Measurements from ENCODE around the gene PTH2.

The PTH2 gene

GRCh38 chr19:49403404-49404187 lies 19.6 kb downstream of the PTH2 start:
- H3K4me3 ChIP-seq (replicated peaks; ENCODE audit: low read depth, low read length), result no peak overlapping the region
- peak; percentile 64 for DNase-seq (ENCODE audit: extremely low read depth, insufficient read length)
- TF ChIP-seq CTCF (IDR thresholded peaks at IDR 0.05; ENCODE audit: insufficient read depth, low read length, poor library complexity, severe bottlenecking), result no peak
- no peaks in the 10 kb centered on the region for H3K36me3 ChIP-seq (ENCODE audit: control insufficient read depth, insufficient read depth, low read length)
- no peaks in the 10 kb centered on the region for H3K27me3 ChIP-seq (replicated peaks; ENCODE audit: control insufficient read depth, insufficient read depth, low read length)

GRCh38 chr19:49400029-49400428 lies 23.2 kb downstream of the PTH2 start:
- H3K4me3 ChIP-seq (replicated peaks; ENCODE audit: low read depth, low read length), result no peak overlapping the region
- no peaks in the 10 kb centered on the region for H3K36me3 ChIP-seq (ENCODE audit: control insufficient read depth, insufficient read depth, low read length)
- no peak for DNase-seq (ENCODE audit: extremely low read depth, insufficient read length)
- TF ChIP-seq CTCF (IDR thresholded peaks at IDR 0.05; ENCODE audit: insufficient read depth, low read length, poor library complexity, severe bottlenecking), result no peak
- H3K27me3 ChIP-seq (replicated peaks; ENCODE audit: control insufficient read depth, insufficient read depth, low read length), result no peaks in the 10 kb centered on the region

- no peak for DNase-seq (ENCODE audit: extremely low read depth, insufficient read length)
- Histone ChIP-seq H3K36me3 (ENCODE audit: control insufficient read depth, insufficient read depth, low read length) (no peaks in the 10 kb centered on the region), H3K4me3 (replicated peaks; ENCODE audit: low read depth, low read length) (no peak overlapping the region), H3K27me3 (replicated peaks; ENCODE audit: control insufficient read depth, insufficient read depth, low read length) (no peaks in the 10 kb centered on the region)
- no peak for TF ChIP-seq CTCF (IDR thresholded peaks at IDR 0.05; ENCODE audit: insufficient read depth, low read length, poor library complexity, severe bottlenecking)
These were observed 24.3 kb downstream of the PTH2 start for GRCh38 chr19:49398931-49399330.

- DNase-seq (ENCODE audit: extremely low read depth, insufficient read length), result no peak
- no peak for TF ChIP-seq CTCF (IDR thresholded peaks at IDR 0.05; ENCODE audit: insufficient read depth, low read length, poor library complexity, severe bottlenecking)
- H3K4me3 ChIP-seq (replicated peaks; ENCODE audit: low read depth, low read length), result no peak overlapping the region
- no peaks in the 10 kb centered on the region for H3K27me3 ChIP-seq (replicated peaks; ENCODE audit: control insufficient read depth, insufficient read depth, low read length)
- H3K36me3 ChIP-seq (ENCODE audit: control insufficient read depth, insufficient read depth, low read length), result no peaks in the 10 kb centered on the region
These were observed 25.1 kb downstream of the PTH2 start for GRCh38 chr19:49398001-49398615.

GRCh38 chr19:49396738-49397505 lies 26.3 kb downstream of the PTH2 start:
- no peaks in the 10 kb centered on the region for H3K27me3 ChIP-seq (replicated peaks; ENCODE audit: control insufficient read depth, insufficient read depth, low read length)
- DNase-seq (ENCODE audit: extremely low read depth, insufficient read length), result no peak

More at GRCh38 chr19:49396738-49397505, 26.3 kb downstream of the PTH2 start:
- no peak overlapping the region for H3K4me3 ChIP-seq (replicated peaks; ENCODE audit: low read depth, low read length)
- no peak for TF ChIP-seq CTCF (IDR thresholded peaks at IDR 0.05; ENCODE audit: insufficient read depth, low read length, poor library complexity, severe bottlenecking)
- no peaks in the 10 kb centered on the region for H3K36me3 ChIP-seq (ENCODE audit: control insufficient read depth, insufficient read depth, low read length)

Data from GM06990 (cell line).